Globus pallidus (tissue), 1 donor: Measurements from ENCODE around the gene SEPTIN8.

Experiments used
- DNase-seq: peaks from one replicate; pipeline ENCODE4 v3.0.0-alpha.2; 2015; ENCODE audit warnings: low spot score

The SEPTIN8 gene, protein sequence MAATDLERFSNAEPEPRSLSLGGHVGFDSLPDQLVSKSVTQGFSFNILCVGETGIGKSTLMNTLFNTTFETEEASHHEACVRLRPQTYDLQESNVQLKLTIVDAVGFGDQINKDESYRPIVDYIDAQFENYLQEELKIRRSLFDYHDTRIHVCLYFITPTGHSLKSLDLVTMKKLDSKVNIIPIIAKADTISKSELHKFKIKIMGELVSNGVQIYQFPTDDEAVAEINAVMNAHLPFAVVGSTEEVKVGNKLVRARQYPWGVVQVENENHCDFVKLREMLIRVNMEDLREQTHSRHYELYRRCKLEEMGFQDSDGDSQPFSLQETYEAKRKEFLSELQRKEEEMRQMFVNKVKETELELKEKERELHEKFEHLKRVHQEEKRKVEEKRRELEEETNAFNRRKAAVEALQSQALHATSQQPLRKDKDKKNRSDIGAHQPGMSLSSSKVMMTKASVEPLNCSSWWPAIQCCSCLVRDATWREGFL

DNA sequence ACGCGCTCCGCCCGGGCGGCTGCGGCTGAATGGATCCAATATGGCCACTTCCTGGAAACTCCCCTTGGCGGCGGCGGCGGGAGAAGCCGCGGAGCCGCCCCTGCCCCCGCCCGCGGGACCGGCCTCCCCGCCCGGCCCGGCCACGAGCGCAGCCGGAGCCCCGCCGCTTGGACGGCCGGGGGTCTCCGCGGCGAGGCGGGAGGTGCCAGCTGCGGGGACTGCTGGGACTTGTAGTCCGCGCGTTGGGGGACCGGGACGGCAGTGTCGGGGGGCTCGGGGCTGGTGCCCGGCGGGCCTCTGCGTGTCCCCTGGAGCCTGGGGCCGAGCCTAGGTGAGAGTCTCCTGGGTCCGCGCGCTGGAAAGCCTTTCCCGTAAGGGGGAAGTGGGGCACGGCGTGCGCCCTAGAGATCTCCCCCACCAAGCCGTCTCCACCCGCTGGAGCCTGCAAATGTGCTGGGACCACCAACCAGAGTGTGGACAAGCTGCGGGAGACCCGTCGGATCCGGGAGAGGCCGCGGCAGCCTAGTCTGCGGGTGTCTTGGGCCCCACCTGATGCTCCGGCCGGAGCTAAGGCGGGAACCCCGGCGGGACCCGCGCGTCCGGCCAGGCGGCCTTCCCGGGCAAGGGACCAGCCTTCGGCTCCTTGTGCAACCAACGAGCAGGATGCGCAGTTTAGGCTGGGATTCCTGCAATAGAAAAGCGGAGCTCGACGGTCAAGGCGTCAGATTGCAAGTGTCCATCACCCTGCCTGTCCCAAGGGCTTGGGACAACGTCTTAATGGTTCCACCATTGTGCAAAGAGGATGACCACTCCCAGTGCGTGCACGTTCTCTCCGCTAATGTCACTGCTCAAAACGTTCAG, at the start of gene SEPTIN8:
TSS of gene SEPTIN8 (minus strand) at position 31 of the 861 bp plus-strand sequence. CDS start 102 bp downstream, outside the sequence.
- DNase-seq = peak; percentile 74

DNA sequence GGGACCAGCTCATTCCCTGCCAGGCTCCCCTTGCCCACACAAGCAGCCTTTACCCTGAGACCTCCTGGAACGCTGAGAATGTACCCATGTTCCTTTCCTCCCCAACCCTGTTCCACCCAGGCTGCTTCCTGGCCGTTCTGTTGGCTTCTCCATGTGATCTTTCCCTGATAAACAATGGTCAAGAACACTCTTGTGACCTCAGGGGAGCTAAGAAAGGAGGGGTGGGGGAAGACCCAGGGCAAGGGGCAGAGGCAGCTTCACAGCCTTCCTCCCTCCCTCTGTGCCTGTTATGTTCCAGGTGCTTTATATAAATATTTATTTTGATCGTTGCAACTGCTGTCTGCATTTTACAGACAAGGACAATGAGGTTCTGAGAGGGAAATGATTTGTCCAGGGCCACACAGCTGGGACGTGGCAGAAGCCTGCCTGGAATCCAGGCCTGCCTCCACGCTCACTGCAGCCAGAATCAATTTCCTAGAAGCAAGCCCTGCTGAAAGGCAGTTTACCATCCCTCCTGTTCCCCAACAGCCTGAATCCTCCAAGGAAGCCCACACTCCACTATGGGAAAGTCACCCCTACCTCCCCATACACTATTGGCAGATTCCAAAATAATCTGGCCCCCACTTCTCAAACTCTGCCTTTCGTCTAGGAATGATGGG, 49.5 kb upstream of the SEPTIN8 start:
- no peak for DNase-seq

DNA sequence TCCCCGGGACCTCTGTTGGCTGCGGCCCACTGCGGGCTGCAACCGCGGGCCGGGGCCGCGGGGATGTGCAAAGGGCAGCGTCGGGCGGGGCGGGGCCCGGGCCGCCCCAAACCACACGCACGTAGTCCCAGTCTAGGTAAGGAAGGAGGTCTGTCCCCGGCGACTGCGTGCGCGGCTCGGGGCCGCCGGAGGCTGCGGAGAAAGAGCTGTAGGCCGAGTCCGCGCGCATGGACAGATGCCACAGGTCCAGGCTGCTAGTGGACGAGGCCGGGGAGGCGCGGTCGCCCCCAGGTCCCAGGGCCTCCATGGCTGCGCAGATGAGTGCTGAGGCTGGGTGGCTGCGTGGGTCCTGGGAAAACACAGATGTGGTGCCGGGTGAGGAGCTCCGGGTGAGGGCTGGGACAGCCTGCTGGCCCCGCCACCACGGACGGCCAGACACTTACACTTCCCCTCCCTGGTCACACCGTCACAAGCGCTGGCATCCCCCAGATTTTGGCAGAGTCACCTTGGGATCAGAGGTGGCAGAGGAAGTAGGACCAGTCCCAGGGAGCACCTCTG, 48.9 kb upstream of the SEPTIN8 start:
- no peak for DNase-seq

DNA sequence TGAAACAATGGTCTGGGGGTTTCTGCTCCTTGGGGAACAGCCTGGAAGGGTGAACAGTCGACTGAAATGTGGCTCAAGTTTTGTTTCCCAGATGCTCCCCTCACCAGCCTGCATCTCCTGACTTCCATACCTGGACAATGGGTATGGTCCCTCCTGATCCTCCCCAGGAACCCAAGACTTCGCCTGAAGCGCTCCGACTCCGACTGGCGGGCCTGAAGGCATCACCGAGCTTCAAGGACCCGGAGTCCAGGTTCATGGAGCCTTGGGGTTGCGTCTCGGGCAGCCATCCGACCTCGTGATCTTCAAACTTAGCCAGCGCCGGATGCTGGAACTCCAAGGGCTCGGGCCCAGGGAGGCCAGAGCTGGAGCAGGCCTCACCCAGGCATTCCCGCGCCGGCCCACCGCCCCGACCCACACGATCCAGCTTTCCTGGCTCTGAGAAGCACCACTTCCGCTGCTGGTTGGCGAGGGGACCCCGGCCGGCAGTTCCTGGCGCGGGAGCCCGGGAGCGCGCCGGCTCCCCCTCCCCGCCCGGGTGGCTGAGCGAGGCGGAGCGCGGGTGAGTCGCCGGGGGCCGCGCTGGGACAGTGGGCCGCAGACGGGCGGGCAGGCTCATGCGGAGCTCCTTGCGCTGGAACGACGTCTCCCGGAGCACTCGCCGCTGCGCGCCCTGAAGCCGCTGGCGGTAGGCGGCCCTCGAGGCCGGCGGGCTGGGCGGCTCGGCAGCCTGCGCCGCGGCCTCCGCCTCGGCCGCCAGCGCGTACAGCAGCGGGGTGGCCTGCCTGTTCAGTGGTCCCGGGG, 48.2 kb upstream of the SEPTIN8 start:
- DNase-seq = no peak

DNA sequence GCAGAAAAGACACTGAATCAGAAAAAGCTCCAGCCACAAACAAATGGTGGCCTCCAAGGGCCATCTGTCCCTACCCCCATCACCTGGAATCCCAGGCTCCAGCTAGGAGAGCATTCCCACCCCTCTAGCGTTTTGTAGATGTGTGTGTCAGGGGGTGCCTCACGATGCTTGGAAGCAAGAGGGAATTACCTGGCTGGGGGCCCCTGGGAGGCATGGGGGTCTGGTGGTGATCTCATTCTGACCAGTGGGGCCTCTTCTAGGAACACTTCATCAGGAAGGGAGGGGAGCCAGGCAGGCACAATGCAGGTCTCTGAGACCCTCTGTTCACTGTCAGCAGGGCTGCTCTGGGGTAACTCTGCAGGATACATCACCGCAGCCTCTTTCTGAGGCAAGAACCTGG, 47.4 kb upstream of the SEPTIN8 start:
- no peak for DNase-seq

DNA sequence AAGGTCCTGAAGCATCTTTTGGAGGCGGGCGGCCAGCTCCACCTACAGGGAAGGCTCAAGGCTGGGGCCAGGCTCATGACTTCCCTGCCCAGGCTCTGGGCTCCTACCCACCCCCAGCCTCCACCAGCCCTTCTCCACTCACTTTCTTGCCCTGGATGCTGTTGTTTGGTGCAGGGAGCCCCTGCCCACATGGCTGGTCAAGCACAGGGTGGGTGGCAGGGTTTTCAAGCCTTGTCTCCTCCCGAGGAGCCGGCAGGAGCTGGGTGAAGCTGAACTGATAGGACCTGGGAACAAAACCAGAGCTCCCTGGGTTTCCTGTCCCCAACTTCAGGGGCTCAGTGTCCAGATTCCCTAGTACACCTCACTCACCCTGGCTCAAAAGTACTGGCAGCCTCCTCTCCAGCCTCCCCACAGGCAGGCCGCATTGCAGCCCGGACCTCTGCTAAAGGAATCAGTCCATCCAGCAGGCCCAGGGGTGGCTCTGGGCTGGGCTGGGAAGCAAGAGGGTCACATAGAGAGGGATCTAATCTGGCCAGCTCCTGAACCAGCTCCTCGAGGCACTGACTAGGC, 46.5 kb upstream of the SEPTIN8 start:
- DNase-seq = no peak

DNA sequence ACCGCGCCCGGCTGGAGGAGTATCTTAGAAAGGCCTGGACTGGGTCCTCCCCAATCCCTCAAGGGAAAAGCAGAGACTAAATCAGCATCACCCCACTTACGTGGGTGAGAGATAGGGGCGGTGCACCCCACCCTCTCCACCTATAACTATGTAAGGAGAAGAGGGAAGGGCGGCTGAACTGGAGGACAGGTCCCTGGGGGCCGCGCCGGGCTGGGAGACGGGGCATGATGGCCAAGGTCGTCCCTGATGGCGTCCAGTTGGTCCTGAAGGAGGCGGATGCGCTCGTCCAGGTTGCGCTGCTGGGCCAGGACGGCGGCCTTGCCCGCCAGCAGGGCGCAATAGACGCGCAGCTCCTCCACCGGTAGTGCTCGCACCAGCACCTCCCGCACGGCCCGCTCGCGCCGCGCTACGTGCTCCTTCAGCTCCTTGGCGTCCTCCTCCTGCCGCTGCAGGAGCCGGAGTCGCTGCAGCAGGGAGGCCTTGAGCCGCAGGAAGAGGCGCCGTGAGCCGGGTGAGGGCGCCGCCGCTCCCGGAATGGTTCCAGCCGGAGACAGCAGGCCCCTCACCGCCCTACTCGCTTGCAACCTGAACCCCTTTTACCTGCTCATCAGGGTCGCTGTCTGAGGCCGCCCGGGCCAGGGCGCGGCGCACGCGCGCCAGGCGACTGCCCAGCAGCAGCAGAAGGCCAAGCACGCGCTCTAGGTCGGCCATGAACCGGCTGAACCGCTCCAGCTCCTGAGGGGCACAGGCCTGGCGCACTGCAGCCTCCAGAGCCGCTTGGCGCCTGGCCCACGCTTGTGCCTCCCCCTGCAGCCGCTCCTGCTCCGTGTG, 45.8 kb upstream of the SEPTIN8 start:
- DNase-seq = no peak

DNA sequence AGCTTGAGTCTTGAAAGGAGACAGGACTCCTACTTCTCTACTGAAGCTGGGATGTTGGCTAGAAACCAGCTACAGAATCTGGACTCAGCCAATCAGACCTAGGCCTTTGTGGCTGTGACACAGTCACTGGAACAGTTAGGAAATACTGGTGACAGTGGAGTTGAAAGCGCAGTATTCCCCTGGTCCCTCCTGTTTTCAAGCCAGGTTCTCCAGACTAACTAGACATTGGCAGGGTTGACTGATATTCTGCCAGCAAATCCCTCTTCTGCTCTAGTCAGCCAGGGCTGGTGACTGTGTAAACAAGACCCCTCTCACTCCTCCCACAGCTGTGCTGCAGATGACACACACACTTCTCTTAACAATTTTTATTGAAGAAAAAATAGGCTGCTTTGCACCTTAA, 44.8 kb upstream of the SEPTIN8 start:
- peak; percentile 89 for DNase-seq

DNA sequence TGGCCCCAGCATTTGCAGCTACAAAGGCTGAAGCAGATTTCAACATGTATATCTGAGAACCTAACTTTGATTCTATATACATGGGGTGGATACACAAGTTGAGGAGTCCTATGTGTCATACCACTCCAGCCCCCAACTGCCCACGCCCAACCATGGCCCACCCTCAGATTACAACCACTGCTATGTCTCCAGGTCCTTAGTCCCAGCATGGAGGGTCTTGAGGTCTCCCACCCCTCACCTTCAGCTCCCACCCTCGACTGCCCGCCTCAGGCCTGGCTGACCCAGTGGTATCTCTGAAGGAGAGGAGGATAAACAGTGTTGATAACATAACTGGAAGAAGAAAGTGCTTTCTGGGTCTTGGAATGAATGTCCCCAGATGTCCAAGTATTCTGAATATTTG, 44.3 kb upstream of the SEPTIN8 start:
- no peak for DNase-seq

DNA sequence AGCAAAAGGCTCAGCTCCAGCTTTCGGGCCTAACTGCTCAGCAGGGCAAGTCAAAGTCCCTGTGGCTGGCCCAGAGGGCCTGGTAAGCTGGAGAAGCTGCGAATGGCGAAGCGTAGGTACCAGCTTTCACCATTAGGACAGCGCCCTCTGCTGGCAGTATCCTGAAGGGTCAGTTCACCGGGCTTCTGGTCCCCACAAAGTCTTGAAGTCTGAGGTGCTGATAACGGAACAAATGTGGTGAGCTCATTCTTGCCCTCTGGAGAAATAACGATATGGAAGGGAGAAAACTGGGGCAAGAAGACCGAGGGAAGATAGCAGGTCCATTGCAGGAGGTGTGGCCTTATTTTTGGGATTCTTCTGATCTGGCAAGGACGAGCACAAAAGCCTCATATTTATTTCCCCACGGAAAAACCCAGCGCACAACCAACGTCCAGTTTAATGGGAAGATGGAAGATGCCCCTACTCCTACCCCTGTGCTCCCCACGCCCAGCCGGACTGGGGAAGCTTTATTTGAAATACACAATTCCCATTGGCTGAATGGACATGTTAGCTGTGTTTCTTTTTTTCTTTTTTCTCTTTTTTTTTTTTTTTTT, 43.2 kb upstream of the SEPTIN8 start:
- DNase-seq = peak; percentile 97

DNA sequence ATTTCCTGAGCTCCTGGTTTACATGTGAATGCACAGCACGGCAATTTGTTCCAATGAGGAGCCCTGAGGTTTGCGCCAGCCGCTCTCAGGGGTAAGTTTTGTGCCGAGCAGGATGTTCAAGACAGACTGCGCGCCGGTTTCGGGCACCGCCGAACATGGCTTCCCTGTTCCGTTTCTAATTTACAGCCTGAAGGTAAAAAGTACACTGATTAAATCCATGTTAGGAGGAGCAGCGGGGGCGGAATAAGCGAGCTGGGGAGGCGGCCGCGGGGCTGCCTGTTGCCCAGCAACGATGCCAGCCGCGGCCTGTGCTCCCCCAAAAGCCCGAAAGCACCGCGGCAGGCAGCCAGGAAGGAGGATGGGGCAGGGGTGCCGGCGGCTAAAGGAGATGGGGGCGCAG, 42.4 kb upstream of the SEPTIN8 start:
- no peak for DNase-seq

DNA sequence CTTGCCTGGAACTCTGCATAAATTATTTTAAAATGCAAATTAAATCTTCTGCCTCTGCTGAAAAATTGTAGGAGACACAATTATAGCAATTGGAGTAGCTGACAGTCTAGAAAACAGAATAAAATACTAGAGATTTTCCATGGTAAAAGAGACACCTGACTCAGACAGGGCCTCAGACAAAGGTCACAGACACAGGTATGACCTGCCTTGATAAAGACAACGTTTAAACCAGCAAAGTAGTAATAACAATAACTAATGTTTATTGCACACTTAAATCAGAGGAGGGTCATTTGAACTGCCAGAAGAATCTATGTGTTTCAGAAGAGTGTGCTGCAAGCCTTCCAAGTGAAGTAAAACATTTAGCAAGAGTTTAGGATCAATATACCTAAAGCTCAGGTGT, 40.0 kb upstream of the SEPTIN8 start:
- DNase-seq = no peak

DNA sequence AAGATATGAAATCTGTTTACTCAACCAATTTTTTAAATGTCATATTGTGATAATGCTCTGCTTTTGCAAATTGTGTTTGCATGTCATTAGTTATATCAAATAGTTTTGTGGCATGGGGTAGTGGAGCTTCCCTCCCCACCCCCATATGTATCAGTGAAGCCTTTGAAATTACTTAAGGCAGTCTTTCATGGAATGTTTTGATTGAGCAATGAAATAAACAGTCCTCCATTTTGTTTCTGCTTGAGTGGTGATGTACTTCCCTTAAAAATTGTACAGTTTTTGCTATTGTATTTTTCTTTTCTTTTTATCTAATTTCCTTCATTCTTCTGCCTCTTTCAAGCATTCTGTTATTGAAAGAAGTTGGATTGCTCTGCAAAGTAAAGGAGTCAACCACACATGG, 39.5 kb upstream of the SEPTIN8 start:
- no peak for DNase-seq

DNA sequence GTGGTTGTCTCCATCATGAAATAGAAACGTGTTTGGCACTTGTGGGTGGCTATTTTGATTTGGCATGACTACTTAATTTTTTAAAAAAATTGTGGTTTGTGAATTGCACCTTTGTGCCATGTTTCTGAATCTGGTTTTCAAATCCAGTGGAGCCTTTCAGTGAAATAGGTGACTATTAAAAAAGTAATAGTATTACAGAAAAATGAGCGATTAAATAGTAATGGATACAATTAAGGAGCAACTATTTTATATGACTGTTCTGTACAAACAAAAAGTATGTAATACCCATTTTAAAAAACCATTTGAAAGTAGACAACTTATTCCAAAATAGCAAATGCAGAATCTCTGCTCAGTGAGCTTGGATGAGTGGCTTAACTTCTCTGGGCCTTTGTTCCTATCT, 39.0 kb upstream of the SEPTIN8 start:
- no peak for DNase-seq

DNA sequence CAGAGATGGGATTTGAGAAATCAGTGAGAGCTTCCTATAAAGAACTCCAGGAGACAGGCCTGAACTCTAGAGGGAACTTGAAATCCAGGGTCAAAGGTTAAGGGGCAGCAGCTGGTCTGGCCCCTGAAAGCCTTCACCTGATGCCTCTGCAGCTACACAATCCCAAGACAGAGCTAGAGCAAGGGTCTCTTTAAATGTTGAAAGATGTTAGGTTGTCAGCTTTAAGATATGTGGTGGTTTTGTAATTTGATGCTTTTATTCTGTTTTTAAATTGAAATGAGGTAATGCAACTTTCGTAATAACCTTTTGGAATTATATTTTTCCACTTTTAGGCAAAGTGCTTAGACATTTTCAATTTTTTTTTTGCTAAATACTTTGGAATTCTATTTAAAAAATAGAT, 38.4 kb upstream of the SEPTIN8 start:
- DNase-seq = no peak

DNA sequence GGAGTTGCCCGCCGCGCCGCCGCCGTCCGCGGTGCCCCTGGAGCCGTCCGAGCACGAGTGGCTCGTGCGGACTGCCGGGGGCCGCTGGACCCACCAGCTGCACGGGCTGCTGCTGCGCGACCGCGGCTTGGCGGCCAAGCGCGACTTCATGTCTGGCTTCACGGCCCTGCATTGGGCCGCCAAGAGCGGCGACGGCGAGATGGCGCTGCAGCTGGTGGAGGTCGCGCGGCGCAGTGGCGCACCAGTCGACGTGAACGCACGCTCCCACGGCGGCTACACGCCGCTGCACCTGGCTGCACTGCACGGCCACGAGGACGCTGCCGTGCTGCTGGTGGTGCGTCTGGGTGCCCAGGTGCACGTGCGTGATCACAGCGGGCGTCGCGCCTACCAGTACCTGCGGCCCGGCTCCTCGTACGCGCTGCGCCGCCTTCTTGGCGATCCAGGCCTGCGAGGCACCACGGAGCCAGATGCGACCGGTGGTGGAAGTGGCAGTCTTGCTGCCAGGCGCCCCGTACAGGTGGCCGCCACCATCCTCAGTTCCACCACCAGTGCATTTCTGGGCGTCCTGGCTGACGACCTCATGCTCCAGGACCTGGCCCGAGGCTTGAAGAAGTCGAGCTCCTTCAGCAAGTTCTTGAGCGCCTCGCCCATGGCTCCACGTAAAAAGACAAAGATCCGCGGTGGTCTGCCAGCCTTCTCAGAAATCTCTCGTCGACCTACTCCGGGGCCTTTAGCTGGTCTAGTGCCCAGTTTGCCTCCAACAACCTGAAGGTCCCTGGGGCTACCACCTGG, 37.7 kb upstream of the SEPTIN8 start:
- DNase-seq = no peak

DNA sequence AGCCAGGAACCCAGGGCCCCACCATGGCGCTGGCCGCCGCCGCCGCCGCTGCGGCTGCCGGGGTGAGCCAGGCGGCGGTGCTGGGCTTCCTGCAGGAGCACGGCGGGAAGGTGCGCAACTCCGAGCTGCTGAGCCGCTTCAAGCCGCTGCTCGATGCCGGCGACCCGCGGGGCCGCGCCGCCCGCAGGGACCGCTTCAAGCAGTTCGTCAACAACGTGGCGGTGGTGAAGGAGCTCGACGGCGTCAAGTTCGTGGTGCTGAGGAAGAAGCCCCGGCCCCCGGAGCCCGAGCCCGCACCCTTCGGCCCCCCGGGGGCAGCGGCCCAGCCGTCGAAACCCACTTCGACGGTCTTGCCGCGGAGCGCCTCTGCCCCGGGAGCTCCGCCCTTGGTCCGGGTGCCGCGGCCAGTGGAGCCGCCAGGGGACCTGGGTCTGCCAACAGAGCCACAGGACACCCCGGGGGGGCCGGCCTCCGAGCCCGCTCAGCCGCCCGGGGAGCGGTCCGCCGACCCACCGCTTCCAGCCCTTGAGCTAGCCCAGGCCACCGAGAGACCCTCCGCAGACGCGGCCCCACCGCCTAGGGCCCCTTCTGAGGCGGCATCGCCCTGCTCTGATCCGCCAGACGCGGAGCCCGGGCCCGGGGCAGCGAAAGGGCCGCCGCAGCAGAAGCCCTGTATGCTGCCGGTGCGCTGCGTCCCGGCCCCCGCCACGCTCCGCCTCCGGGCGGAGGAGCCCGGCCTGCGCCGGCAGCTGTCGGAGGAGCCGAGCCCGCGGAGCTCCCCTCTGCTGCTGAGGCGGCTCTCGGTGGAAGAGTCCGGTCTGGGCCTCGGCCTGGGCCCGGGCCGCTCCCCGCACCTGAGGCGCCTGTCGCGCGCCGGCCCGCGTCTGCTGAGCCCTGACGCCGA, 36.8 kb upstream of the SEPTIN8 start:
- peak; percentile 82 for DNase-seq
